HG03108 (cell line): Measurements from ENCODE around the gene PRRT3.
"Not testable (repeated sequence)": the region's sequence is repeated elsewhere in the genome, so short reads cannot be mapped to it uniquely, and the experiment has no call there.

ENCODE experiments used
- ATAC-seq: cut with Tn5 transposase; IDR thresholded peaks from one replicate; pipeline ENCODE4 v1.9.1; 2021; ENCODE audit warnings: moderate library complexity; ENCODE audit not compliant: unreplicated experiment

PRRT3 gene

GRCh38 chr3:9899289-9899791 lies 52.9 kb downstream of the PRRT3 start:
- no peak for ATAC-seq

DNA sequence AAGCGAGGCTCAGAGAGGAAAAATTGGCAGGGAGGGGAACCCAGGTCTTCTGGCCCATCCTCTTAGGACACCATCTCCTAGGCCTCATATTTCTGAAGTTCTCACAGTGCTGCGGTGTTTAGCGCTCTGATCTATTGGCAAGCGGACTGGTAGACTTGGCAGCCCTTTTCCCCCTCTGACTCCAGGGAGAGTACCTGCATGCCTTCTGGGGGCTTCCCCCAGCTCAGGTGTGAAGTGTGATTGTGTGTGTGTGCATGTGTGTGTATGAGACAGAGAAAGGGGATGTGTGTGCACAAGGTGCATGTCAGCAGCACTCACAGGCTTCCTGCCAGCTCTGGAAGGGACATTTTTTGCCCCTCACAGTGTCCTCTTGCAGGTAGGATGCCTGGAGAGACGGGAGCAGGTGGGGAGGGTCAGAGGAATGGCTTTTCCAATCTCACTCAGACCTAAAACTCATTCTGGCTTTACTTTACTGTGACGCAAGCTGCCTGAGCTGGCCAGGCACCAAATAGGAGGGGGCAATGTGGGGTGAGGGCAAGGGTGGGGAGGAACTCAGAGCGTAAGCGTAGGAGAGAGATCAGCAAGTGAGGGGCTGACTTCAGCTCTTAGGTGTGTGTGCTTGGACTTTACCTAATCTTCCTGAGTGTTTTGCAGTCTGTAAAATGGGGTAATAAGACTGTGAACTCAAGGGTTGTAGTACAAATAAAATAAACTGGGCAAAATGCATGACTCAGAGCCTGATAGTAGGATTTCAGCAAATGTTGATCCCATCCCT lies 53.6 kb downstream of the PRRT3 start:
- no peak for ATAC-seq

DNA sequence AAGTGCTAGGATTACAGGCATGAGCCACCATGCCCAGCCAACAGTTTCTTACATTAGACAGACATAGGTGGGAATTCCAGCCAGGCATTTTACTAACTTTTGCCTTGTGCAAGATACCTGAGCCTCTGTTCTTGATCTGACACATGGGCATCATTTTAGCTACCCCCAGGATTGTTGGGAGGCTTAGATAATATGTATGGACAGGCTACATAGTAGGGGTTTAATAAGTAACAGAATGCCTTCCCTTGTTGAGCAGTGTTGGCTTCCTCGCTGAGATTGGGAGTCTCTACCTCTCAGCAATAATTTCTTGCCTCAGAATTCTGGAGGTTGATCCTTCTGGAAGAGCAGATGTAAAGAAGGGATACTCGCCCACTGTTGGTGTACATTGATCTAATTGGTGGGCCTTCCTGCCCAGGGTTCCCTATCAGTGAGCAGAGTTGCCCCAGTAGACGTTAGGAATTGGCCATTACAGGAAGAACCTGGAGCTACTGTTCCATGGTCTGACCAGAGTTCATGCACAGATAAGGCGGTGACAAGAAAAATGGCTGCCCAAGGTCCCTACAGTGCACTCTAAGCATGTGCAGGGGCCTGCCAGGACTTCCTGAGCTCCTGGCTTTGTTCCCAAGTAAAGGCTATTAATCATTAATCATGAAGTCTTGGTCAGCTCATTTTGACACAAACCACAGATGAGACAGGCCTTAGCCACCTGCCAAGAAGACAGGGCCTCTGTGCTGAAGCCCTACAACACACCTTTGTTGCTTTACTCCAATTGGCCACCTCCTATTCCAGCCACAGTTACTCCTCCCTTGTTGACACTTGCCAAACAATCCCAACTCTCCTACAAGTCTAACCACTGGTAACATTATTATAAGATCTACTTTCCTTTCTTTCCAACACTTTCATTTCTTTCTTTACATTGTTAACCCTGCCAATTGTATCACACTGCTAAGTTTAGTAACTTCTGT lies 54.5 kb downstream of the PRRT3 start:
- ATAC-seq: no peak

DNA sequence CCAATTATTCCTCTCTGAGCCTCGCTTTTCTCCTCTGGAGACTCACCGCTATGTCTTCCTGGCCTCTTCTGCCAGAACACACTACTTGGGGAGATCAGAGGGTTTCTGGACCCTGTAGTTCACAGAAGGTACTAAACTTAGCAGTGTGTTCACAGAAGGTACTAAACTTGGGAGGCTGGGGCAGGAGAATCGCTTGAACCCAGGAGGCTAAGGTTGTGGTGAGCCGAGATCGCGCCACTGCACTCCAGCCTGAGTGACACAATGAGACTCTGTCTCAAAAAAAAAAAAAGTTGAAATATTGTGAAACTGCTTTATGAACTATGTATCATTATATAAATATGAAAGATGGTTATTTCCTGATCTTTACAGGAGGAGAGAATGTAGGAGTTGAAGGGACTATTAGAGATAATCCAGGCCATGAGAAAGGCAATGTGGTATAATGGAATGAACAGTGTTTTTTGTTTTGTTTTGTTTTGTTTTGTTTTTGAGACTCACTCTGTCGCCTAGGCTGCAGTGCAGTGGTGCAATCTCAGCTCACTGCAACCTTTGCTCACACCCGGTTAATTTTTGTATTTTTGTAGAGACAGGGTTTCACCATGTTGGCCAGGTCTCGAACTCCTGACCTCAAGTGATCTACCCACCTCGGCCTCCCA lies 55.3 kb downstream of the PRRT3 start:
- ATAC-seq: not testable (repeated sequence)

DNA sequence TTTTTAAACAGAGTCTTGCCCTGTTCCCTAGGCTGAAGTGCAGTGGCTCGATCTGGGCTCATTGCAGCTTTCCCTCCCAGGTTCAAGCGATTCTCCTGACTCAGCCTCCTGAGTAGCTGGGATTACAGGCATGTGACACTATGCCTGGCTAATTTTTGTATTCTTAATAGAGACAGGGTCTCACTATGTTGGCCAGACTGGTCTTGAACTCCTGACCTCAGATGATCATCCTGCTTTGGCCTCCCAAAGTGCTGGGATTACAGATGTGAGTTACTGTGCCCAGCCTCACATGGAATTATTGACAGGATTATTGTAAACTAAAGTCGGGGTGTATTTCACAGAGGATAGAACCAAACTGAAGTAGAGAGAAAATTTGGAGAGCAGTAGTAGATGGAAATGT lies 56.5 kb downstream of the PRRT3 start:
- not testable (repeated sequence) for ATAC-seq
